Stimulated activated CD8-positive, alpha-beta memory T cell treated with anti-CD3 and anti-CD28 coated beads, Interleukin-7, amount 100 ng/mL, for 4 hours (primary cell): ENCODE measurements around the gene RNF150.

Experiments used
- DNase-seq, 2 donors: peaks; one replicate each; pipeline ENCODE4 v3.0.0-alpha.2; 2020; ENCODE audit warnings: low read depth in 2 of 2

RNF150 gene

GRCh38 chr4:141028024-141028529 lies 105.2 kb downstream of the RNF150 start:
- no peak for DNase-seq

DNA sequence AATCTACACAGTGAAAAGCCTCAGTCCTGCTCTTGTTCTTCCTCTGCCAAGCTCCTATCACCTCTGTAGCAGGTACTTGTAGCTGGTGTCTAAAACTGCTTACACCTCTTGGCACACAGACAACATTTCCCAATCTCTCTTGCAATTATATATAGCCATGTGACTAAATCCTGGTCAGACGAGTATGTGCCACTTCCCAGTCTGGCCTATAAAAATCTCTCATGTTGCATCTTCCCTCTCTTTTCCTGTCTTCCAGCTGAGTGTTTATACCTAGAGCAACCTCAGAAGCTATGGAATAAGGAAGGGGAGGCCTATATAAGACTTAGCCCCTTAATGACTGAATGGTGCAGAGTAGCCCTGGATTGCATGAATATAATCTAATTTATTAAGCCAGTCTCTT lies 105.8 kb downstream of the RNF150 start:
- no peak for DNase-seq

DNA sequence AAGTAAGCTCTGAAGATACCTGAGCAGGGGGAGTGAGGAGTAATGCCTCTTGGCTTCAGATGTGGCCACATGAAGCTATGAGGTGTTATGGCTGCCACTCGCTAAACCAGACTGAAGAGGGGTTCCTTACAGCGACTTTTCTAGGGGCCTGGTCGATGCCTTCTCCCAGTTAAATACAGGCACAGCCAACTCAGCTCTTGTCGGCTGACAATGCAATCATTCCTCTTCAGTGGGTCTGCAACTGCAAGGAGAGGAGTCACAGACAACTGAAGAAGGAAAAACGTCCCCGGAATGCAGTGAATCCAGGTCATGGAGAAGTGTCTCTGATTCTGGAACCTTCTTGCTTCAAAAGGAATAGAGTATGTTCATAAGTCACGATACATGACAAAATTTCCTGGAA lies 106.4 kb downstream of the RNF150 start:
- no peak for DNase-seq

GRCh38 chr4:141023051-141023450 lies 110.2 kb downstream of the RNF150 start:
- DNase-seq = no peak

DNA sequence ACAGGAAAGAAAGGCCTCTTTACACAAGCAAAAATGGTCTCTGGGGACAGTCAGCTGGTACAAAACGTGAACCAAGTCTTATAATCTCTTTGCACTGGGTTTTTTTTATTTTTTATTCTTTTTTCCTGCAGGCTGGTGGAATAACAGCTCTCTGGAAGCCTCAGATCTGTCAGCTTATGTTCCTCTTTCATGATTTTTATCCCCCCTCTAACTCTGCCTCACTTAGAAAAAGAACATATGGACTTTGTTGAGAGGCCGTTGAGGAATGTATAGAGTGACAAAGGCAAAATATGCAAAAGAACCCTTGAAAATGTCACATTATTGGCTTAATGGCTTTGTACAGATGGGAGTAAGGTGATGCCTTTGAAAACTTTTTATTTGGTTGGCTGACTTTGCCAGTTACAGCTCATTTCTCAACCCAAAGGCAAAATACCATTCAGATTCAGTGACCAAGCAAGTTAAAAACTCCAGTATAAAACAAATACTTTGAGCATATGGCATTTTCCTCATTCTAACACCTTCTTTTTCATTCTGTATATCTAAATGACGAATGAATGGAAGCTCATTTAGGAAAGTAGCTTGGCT lies 111.1 kb downstream of the RNF150 start:
- DNase-seq = no peak

GRCh38 chr4:141021397-141022110 lies 111.7 kb downstream of the RNF150 start:
- DNase-seq = no peak

GRCh38 chr4:141020801-141021261 lies 112.4 kb downstream of the RNF150 start:
- no peak for DNase-seq

DNA sequence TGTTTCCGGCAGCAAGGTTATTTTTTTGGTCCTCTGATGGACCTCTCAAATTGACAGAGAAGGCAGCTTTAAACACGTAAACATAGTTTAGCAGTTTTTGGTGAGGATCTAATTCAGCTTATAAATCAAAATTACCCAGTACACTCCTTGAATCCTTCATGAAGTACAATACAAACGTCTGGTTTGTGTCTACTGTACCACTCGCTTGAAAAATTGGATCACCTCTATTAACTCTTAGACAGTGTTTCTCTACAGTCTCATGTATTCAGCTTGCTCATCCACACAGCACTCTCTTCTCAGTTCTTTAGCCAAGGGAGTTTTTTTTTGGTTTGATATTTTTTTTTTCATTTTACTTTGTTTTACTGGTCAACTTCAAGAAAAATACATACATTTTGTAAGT lies 113.5 kb downstream of the RNF150 start:
- no peak for DNase-seq

GRCh38 chr4:141016117-141016798 lies 117.0 kb downstream of the RNF150 start:
- DNase-seq = no peak

DNA sequence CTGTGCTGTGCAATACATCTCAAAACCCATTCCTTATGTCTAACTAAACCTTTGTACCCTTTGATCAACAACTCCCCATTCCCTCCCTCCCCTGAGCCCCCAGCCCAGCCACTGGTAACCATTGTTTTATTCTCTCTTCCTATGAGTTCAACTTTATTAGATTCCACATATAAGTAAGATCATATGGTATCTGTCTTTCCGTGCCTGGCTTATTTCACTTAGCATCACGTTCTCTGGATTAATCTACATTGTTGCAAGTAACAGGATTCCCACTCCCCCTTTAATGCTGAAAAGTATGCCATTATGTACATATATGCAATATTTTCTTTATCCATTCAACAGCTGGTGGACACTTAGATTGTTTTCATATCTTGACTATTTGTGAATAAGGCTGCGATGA lies 119.4 kb downstream of the RNF150 start:
- DNase-seq = no peak

DNA sequence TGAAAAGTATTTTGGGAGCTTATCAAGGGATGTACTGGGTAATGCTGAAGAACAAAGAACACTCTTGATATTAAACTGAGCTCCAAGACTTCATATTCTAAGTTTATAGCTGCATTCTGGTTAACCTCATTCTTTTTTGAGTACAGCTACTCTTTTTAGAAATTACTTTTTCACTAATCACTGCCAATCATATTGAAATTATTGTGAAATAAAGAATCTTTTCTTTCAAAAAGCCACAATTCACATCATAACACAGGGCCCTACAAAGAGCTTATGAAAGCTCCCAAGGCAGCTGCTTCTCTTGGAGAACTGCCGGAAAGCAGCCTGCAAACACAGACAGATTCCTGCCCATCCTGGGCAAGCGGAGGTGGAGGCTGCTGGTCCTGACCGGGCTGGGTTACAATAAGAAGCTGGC lies 121.4 kb downstream of the RNF150 start:
- DNase-seq = no peak

DNA sequence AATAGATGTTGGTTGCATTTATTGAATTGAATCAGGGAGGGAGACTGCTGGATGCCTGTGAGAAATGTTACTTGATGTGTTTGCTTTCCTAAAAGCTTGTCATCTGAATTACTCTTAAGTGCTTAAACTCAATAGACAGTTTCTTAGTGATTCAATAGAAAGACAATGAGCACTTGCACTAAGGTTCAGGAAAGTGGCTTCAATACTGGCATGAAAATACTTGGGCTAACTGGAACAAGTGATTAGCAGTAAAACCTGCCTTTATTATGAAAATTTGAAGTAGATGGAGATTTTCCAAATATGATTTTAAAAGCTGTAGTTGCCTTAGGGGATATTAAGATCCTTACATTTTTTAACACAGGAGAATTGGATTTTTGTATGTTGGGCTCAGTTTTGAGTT lies 123.3 kb downstream of the RNF150 start:
- no peak for DNase-seq

GRCh38 chr4:141009129-141009528 lies 124.1 kb downstream of the RNF150 start:
- DNase-seq = no peak

DNA sequence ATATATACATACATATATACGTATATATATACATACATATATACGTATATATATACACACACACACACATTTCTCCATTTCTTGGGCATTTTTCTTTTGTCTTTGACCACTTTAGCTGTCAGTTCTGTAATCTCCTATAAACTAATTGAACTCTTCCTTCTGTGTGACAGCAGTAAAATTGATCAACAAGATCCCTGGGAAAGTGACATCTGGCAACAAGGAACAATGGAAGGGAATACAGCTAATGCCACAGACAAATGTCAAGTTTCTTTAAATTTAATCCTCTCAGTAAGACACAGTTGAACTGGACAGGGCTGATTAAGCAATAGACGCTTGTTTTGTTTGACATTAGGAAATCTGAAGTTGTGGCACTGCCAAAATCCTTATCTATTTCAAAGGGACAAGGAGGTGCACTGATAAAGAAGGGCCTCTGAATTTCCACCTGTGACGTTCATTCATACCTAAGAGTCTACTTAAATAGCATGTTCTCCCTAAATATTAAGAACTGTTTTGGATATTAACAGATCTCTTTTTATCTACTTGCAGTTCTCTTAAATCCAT lies 126.9 kb downstream of the RNF150 start:
- no peak for DNase-seq

DNA sequence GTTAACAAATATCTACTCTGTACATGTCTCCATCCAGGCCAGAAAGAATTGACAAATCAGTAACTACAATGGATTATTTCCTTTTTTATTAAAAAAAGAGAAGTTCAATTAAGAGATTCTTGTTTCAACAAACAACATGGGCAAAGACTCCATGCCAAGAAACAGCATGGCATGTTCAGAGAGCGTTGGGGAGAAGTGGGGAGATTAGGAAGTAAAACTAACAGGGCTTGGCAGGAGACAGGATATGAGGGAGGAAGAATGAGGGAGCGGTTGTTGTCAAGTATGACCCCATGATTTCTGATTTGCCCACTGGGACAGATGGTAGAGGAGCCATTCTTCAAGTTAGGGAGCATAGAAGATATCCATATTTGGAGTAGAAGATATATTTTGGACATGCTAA lies 128.4 kb downstream of the RNF150 start:
- no peak for DNase-seq

- no peak for DNase-seq
Measured at GRCh38 chr4:141003193-141003592, 130.1 kb downstream of the RNF150 start.

DNA sequence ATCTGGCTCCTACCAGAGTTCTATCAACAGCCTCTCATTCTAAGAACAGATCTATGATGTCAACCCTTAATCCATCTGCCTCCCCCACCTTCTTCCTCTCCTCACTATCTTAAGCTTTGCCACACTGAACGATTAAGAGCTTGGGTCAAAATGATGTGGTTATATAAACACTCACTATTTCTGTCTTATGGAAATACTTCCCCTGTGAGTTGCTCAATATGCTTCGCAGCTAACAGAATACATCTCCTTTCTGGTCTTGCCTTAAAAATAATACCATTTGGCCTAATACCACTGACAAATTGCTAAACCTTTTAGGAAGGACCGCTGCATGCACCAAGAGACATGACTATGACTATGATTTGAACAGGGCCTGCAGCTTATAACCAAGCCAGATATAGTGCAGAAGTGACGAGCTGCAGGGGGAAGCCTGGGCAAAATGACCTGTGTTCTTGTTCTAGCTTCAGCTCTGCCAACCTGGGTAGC lies 130.9 kb downstream of the RNF150 start:
- no peak for DNase-seq

DNA sequence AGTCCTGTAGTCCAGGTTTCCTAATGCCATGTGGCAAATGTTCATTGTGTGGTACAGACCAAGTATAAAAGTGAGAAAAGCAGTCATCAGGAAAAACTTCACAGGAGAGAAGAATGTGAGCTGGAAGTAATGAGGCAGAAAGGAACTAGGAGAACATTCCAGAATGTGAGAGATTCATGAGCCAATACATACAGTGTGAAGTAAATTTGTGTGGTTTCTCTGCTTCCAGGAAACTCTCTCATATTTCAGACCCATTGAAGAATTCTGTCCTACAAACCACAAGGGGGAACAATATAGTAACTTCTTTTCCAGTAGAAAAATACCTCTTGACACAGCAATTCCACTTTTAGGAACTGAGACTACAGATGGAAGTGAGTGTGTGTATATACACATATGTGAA lies 136.5 kb downstream of the RNF150 start:
- no peak for DNase-seq

- no peak for DNase-seq
Measured at GRCh38 chr4:140995058-140995457, 138.2 kb downstream of the RNF150 start.

DNA sequence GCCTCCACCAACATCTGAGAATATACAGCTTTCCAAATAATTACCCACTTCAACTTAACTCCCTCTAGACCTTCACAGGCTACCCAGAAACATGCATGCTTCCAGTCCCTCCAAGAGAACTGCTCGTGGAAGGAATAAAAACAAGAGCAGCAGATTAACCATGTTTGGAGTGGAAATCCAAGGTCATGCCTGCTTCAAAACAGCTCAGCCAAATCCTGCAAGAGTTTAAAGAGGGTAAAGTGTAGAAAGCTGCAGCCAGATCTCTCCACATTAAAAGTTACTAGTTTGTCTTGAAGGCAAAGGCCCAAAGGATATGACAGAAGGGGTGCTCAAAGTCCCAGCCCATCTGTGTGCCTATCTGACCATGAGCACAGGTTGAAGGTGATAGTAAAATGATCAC lies 139.3 kb downstream of the RNF150 start:
- DNase-seq = no peak

DNA sequence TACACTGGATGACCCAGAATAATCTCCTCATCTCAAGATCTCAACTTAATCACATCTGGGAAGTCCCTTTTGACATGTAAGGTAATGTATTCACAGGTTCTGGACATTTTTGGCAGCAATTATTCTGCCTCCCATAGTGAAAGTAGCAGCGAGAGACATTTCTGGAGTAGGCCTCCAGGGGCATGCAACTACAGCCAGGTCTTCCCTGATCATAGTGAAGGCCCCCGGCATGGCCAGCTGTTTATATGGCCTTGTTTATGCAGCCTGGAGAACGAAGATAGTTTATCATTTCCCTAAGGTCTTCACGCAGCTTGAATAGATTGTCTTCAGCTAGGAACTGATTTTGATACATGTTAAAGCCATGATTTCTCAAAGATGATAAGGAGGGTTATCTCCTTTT lies 139.9 kb downstream of the RNF150 start:
- DNase-seq = no peak

- no peak for DNase-seq
Measured at GRCh38 chr4:140989944-140990343, 143.3 kb downstream of the RNF150 start.
